RKO (cell line): ENCODE data around the gene PAX3.

Experiments used
- DNase-seq: peaks from one replicate; pipeline ENCODE4 v3.0.0-alpha.2; 2016; ENCODE audit warnings: low spot score

Gene PAX3

GRCh38 chr2:222298311-222299150 lies at the start of gene PAX3:
TSS of gene PAX3 (minus strand) at chr2:222298998. CDS start at chr2:222298615, 383 bp downstream.
- no peak for DNase-seq

GRCh38 chr2:222341331-222341730 lies 42.5 kb upstream of the PAX3 start:
- no peak for DNase-seq

DNA sequence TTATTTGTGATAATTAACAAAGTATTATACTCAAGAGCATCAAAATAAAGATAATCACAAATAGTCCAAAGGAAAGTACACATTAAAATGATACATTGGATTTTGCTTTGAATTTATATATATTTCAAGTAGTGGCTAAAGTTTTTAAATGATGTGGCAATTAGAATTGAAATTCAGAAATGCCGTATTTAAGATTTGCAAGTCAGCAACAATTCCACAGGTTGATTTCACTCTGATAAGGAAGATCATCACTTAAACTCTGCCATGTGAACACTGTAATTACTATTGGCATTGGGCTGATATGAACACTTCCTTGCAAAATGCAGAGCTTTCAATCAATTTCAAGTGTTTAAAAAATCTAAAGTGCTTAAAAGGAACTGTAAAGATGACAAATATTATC lies 39.6 kb upstream of the PAX3 start:
- DNase-seq, result no peak

- DNase-seq, result no peak
Measured at GRCh38 chr2:222336931-222337330, 38.1 kb upstream of the PAX3 start.

DNA sequence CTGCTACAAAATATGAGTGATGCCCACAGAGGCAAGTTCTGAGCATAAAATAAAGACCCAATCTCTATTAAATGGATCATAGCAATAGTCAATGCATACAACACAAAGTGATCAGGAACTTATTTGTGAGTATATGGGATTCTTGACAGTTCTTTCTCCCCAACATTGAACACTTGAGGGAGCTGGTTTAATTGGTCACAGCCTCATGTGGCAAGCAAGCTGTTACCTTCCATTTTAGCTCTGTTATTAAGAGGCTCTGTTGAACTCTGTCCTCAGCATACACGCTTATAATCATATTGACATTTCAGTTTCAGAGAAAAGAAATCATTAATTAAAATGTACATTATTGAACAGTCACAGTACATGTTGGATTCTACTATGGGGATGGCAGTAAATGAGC lies 37.6 kb upstream of the PAX3 start:
- DNase-seq, result no peak

DNA sequence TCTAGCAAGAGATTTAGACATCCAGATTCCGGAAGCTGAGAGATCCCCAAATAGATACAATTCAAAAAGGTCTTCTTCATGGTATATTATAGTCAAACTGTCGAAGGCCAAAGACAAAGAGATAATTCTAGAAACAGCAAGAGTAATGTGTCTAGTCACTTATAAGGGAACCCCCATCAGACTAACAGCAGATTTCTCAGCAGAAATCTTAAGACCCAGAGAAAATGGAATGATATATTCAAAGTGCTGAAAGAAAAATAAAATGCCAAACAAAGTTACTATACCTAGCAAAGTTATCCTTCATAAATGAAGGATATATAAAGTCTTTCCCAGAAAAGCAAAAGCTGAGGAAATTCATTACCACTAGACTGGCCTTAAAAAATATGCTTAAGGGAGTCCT lies 36.1 kb upstream of the PAX3 start:
- no peak for DNase-seq

GRCh38 chr2:222333397-222333796 lies 34.6 kb upstream of the PAX3 start:
- no peak for DNase-seq

DNA sequence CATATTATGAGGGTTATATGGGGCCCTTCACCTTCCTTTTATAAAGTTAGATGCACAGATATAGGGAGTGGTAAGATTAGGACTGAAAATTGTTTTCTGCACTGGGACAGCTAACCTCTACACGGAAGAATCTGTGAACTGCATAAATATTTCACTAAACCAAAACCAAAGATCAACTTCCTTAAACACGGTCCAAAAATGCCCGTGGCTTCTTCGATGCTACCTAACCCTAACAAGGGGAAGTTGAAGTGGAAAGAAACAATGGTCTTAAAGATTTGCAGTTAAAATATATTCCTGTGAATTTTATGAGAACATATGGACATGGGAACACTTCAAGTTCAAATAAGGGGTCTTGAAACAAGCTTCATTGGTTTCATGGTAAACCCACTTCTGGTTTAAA lies 33.3 kb upstream of the PAX3 start:
- DNase-seq, result no peak

DNA sequence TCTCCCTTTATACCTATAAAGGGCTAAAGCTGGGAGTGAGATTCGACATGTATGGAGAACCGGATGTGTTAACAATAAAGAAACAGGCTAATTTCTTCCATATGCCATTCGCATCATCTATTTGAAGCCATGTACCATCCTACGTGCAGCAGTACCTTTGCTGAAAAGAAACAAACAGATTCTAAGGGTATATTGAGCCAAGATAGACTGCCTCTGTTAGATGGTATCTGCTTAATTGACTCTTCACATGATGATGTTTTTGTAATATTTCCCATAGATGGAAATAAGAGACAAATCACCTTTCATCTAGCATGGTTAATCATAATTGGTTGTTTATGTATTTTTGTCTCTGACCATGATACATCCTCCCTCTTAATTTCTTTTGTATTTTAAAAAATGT lies 32.1 kb upstream of the PAX3 start:
- no peak for DNase-seq

DNA sequence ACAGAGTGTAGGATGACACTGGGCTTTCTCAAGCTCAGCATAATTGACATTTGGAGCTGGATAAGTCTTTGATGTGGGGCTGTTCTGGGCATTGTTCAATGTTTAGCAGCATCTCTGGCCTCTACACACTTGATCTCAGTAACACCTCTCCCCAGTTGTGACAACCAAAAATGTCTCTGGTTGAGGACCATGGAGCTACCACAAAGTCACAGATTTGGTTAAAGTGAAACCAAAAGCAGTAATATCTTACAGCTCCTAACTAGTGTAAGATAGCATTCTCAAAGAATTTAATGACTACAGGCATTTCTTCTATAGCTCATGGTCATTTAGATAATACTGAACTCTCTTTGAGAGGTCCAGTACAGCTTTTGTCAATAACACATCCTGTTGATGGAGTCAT lies 23.4 kb upstream of the PAX3 start:
- no peak for DNase-seq

DNA sequence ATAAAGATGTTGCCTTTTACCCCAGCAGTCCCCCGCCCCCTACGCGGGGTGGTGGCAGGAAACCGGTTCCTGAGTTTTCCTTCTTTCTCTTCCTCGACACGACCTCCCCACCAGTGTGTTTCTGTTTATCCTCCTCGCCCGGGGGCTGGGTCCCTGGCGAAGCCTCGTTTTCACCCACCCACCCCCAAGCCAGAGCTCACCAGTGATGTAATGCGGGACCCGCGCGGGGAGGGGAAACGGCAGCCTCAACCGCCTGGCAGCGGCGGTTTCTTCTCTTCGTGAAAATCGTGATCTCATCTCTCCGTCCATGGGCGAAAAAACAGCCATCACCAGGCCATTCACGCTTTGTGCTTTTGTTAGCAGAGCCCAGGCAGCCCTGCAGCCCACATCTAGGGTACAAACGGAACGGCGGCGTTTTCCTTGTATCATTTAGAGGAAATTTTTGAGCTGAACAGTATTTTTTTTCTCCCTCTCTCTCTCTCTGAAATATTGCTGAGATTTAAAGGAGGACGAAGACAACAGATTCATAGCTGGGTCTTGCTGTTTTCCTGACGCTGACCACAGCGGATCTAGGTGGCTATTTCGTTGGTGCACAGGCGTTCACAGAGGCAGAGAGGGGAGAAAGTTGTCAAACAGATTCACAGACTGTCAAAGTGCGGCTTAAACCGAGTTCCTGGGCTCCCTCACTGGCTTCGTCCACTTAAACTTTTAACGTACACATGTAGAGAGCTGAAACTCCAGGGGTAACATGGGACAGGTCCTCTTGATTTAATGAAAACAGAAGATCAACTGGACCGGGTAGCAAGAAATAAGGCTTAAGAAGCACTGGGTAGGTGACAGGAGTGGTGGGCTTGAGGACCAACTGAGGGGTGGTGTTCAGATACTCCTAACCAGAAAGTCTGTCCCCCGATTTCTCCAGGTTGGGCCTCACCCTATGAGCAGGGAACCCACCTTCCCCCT lies 21.9 kb upstream of the PAX3 start:
- no peak for DNase-seq

DNA sequence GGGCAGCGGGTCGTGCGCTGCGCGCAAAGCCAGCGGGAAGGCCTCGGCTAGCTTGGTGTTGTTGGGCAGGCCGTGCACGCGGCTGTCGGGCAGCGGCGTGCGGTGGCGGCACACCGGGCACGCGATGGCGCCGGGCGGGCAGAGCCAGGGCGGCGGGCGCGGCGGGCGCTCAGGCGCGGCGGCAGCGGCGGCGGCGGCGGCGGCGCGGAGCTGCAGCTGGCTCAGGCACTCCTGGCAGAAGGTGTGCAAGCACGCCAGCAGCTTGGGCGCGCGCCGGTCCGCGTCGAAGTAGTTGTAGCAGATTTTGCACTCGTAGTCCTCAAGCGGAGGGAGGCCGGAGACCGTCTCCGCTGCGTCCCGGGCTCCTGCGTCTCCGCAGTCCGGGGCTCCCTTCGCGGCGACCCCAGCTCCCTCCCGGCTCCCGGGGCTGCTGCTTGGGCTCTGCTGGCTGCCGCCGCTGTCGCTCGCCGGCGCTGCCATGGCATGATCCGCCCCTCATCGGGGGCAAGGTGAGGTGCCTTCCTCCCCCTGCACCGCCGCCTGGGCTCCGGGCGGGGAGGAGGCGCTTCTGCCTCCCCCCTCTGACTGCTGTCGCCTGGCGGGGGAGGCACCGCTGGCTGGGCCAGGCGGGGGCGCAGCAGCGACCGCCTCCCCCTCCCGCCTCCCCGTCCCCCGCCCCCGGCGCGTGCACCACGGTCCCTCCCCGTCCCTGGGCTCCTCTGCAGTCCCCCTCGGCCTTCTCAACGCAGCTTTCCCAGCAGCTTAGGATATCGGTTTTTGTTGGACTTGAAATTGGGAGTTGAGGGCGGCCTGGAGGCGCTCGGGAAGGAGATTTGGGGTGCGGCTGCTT lies 21.0 kb upstream of the PAX3 start:
- DNase-seq, result peak; percentile 22

DNA sequence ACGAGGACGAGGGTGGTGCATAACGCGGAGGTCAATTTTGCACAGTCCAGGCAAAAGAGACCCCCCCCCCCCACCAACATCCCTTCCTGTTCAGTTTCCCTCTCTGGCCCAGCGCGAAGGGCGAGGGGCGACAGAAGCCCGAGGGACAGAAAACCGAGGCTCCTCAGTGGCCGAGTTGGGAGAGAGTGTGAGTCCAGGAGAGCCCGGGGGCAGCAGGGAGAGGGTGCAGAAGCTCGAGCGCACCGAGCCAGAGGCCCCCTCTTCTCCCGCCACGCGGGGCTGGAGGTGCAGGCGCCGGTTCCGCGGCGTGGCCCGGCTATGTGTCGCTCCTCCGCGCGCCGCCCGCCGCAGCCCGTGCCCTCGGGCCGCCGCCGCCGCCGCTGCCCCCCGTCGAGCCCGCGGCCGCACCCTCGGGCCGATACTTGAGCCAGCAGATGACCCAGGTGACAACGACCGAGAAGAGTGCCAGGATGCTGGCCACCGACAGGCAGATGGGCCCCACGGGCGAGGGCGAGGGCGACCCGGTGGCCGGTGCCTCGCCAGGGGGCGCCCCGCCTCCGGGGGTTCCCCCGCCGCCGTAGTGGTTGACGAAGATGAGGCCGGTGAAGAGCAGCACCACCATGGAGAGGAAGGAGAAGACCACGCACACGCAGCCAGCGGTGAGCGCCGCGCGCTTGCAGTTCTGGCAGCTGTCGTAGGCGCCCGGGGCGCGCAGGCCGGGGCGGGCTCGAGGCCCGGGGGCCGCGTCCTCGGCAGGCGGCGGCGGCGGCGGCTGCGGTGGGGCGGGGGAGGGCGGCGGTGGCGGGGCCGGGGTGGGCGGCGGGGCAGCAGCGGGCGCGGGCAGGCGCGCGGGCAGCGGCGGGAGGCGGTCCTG lies 20.2 kb upstream of the PAX3 start:
- DNase-seq, result peak; percentile 40

GRCh38 chr2:222318026-222318711 lies 19.4 kb upstream of the PAX3 start:
- DNase-seq, result peak; percentile 72

- peak; percentile 3 for DNase-seq
Measured at GRCh38 chr2:222315443-222316121, 16.8 kb upstream of the PAX3 start.

DNA sequence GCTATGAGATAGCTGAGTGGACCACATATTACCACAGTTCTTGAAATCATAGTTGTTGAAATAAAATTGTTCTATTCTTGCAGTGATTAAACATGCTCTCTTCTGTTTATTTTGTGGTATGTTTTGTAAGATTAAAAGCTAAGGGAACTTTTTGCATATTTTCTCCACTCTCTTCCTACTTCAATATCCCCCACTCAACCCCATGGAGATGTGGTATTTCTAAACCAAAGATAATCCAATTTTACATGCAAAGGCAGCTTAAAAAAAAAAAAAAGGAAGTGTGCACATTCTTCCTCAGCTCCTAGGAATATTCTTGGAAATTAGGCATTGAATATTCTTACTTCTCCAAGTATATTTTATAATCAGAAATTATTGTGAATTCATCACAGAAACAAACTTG lies 15.0 kb upstream of the PAX3 start:
- no peak for DNase-seq

GRCh38 chr2:222311978-222312738 lies 13.4 kb upstream of the PAX3 start:
- no peak for DNase-seq

DNA sequence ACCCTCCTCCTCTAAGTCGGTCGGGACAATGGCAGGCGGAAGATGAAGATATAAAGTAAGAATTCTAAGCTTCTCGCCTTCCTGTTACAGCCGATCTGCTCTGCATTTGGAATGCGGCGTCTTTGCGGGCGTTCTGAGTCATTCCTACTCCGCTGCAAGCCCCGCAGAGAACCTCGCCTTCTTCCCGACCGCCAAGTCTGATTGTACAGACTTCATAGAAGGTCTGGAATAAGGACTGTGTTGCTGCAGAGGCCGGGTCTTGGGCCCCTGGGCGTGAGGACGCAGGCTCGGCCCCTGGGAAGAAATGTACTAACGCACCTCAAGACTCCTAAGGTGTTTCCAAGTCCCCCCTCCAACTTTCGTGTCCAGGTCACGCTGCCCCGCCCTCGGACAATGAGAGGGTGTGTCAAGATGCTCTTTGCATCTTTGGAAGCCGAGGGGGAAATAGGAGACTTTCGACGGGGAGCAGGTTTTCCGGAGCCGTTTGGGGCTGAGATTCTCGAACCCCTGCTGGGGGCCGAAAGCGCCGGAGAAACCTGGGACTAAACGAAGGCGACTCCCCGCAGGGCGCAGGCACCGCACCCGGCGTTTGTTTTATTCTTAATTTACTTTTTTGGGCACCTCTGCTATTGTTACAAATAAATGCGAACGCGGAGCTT lies 12.7 kb upstream of the PAX3 start:
- DNase-seq, result no peak
